Neural cell (in vitro differentiated cells): Measurements from ENCODE around the gene PBXIP1.
"Not testable (repeated sequence)": the region's sequence is repeated elsewhere in the genome, so short reads cannot be mapped to it uniquely, and the experiment has no call there.

Experiments
- CTCF ChIP-seq: fragments of 450-650 bp; IDR thresholded peaks from 2 replicates; pipeline ENCODE4 v1.5.1; 2014; ENCODE audit warnings: antibody characterized with exemption, mild to moderate bottlenecking, moderate library complexity; ENCODE audit not compliant: poor library complexity, severe bottlenecking
- EP300 ChIP-seq: fragments of 450-650 bp; conservative IDR thresholded peaks from 2 replicates; pipeline ENCODE4 v1.6.1; 2014; ENCODE audit warnings: antibody characterized with exemption, mild to moderate bottlenecking, moderate library complexity; ENCODE audit not compliant: poor library complexity, severe bottlenecking
- EZH2 ChIP-seq: fragments of 200-600, 300-800 bp; shearing (Covaris generic), sonication (generic); IDR thresholded peaks from 2 replicates; pipeline ENCODE4 v1.6.1; 2014; ENCODE audit warnings: antibody characterized with exemption, low read length, borderline replicate concordance, mild to moderate bottlenecking; ENCODE audit not compliant: insufficient read depth, poor library complexity, severe bottlenecking
- MXI1 ChIP-seq: fragments of 450-650 bp; conservative IDR thresholded peaks from 2 replicates; pipeline ENCODE4 v1.6.1; 2014; ENCODE audit warnings: antibody characterized with exemption, mild to moderate bottlenecking; ENCODE audit not compliant: poor library complexity, severe bottlenecking
- POLR2AphosphoS5 ChIP-seq: IDR thresholded peaks from 2 replicates; pipeline ENCODE4 v1.6.1; 2012
- RAD21 ChIP-seq: fragments of 450-650 bp; conservative IDR thresholded peaks from 2 replicates; pipeline ENCODE4 v1.6.1; 2014; ENCODE audit warnings: antibody characterized with exemption, mild to moderate bottlenecking, moderate library complexity
- SMC3 ChIP-seq: fragments of 450-650 bp; conservative IDR thresholded peaks from 2 replicates; pipeline ENCODE4 v1.6.1; 2014; ENCODE audit warnings: antibody characterized with exemption, mild to moderate bottlenecking, moderate library complexity; ENCODE audit not compliant: poor library complexity
- TAF1 ChIP-seq: IDR thresholded peaks from 2 replicates; pipeline ENCODE4 v1.6.1; 2012; ENCODE audit warnings: low read depth
- TF ChIP-seq, protein P1 (sequence below): IDR thresholded peaks from 2 replicates; pipeline ENCODE4 v1.6.1; 2012; ENCODE audit warnings: borderline replicate concordance

- not testable (repeated sequence) for TF ChIP-seq RAD21, CTCF, POLR2AphosphoS5, SMC3, EZH2, EP300, TAF1, MXI1
- TF ChIP-seq, protein P1, sequence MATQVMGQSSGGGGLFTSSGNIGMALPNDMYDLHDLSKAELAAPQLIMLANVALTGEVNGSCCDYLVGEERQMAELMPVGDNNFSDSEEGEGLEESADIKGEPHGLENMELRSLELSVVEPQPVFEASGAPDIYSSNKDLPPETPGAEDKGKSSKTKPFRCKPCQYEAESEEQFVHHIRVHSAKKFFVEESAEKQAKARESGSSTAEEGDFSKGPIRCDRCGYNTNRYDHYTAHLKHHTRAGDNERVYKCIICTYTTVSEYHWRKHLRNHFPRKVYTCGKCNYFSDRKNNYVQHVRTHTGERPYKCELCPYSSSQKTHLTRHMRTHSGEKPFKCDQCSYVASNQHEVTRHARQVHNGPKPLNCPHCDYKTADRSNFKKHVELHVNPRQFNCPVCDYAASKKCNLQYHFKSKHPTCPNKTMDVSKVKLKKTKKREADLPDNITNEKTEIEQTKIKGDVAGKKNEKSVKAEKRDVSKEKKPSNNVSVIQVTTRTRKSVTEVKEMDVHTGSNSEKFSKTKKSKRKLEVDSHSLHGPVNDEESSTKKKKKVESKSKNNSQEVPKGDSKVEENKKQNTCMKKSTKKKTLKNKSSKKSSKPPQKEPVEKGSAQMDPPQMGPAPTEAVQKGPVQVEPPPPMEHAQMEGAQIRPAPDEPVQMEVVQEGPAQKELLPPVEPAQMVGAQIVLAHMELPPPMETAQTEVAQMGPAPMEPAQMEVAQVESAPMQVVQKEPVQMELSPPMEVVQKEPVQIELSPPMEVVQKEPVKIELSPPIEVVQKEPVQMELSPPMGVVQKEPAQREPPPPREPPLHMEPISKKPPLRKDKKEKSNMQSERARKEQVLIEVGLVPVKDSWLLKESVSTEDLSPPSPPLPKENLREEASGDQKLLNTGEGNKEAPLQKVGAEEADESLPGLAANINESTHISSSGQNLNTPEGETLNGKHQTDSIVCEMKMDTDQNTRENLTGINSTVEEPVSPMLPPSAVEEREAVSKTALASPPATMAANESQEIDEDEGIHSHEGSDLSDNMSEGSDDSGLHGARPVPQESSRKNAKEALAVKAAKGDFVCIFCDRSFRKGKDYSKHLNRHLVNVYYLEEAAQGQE, result not testable (repeated sequence)
Observed at GRCh38 chr1:154986736-154987135, 30.8 kb upstream of the PBXIP1 start.
